ENCODE data around the gene CENPX.

The CENPX gene

GRCh38 chr17:82023447-82024241, 966 bp upstream of the CENPX start:
- DNase-seq (ENCODE audit: low spot score): no peak

GRCh38 chr17:82022981-82023446, 336 bp upstream of the CENPX start, which contains the start of gene LRRC45:
Gene LRRC45, plus strand, starts transcription at chr17:82023305. Its CDS starts 339 bp downstream, at chr17:82023644.
- peak; percentile 99 for DNase-seq (ENCODE audit: low spot score)

GRCh38 chr17:82021900-82022309, 773 bp downstream of the CENPX start:
- no peak for DNase-seq (ENCODE audit: low spot score)

- DNase-seq (ENCODE audit: low spot score): peak; percentile 59
These were observed 1.4 kb downstream of the CENPX start for GRCh38 chr17:82021107-82021899.

GRCh38 chr17:82020572-82021106, 2.0 kb downstream of the CENPX start:
- DNase-seq (ENCODE audit: low spot score): no peak

GRCh38 chr17:82019690-82020571, 2.7 kb downstream of the CENPX start:
- peak; percentile 63 for DNase-seq (ENCODE audit: low spot score)

GRCh38 chr17:82018989-82019689, 3.5 kb downstream of the CENPX start:
- no peak for DNase-seq (ENCODE audit: low spot score)

- no peak for DNase-seq (ENCODE audit: low spot score)
These were observed 4.3 kb downstream of the CENPX start for GRCh38 chr17:82018152-82018988.

GRCh38 chr17:82017612-82018151, 5.0 kb downstream of the CENPX start:
- DNase-seq (ENCODE audit: low spot score): no peak

GRCh38 chr17:82016875-82017459, 5.7 kb downstream of the CENPX start:
- no peak for DNase-seq (ENCODE audit: low spot score)

GRCh38 chr17:82016061-82016874, 6.4 kb downstream of the CENPX start:
- DNase-seq (ENCODE audit: low spot score): no peak

- no peak for DNase-seq (ENCODE audit: low spot score)
These were observed 7.2 kb downstream of the CENPX start for GRCh38 chr17:82015311-82015971.

- no peak for DNase-seq (ENCODE audit: low spot score)
These were observed 7.7 kb downstream of the CENPX start for GRCh38 chr17:82014971-82015310.

- DNase-seq (ENCODE audit: low spot score): no peak
These were observed 8.2 kb downstream of the CENPX start for GRCh38 chr17:82014432-82014831.

GRCh38 chr17:82013772-82014321, 8.8 kb downstream of the CENPX start:
- no peak for DNase-seq (ENCODE audit: low spot score)

GRCh38 chr17:82013341-82013740, 9.3 kb downstream of the CENPX start:
- no peak for DNase-seq (ENCODE audit: low spot score)

GRCh38 chr17:82012640-82013295, 9.9 kb downstream of the CENPX start:
- no peak for DNase-seq (ENCODE audit: low spot score)
